ENCODE results near the gene PSMD3. TPM values are rescaled to one million over a fixed set of nuclear protein-coding genes. Genes with fewer than 3 reads are reported as not detected.

PSMD3 gene
- total and polyA plus RNA-seq, 9 of the 15 experiments (the other 6 are each of a cell fraction or from before 2014, with no cell fraction given), result 2.0 to 251 (median 135) TPM

DNA sequence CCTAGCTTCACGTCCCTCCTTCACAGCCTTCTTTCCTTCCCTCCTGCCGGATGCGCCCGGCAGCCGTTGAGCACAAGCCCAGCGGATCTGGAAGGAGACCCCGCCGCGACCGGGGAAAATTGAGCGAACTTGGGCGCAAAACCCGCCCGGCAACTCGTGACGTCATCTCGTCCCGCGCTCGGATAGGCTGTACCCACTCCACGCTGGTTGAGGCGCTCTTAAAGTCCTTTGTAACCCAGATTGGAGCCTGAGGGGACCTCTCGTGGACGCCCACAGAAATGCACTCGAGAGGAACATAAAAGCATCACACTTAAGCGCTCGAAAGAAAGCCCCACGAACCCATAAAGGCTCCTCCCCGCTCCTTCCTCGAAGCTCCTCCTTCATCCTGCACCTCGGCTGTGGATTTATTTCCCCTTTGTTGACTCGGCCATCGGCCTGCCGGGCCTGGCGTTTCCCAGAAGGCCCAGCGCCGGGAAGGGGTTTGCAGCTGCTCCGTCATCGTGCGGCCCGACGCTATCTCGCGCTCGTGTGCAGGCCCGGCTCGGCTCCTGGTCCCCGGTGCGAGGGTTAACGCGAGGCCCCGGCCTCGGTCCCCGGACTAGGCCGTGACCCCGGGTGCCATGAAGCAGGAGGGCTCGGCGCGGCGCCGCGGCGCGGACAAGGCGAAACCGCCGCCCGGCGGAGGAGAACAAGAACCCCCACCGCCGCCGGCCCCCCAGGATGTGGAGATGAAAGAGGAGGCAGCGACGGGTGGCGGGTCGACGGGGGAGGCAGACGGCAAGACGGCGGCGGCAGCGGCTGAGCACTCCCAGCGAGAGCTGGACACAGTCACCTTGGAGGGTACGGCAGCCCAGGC, at the start of gene PSMD3 (continued):
- TF ChIP-seq, protein P1, sequence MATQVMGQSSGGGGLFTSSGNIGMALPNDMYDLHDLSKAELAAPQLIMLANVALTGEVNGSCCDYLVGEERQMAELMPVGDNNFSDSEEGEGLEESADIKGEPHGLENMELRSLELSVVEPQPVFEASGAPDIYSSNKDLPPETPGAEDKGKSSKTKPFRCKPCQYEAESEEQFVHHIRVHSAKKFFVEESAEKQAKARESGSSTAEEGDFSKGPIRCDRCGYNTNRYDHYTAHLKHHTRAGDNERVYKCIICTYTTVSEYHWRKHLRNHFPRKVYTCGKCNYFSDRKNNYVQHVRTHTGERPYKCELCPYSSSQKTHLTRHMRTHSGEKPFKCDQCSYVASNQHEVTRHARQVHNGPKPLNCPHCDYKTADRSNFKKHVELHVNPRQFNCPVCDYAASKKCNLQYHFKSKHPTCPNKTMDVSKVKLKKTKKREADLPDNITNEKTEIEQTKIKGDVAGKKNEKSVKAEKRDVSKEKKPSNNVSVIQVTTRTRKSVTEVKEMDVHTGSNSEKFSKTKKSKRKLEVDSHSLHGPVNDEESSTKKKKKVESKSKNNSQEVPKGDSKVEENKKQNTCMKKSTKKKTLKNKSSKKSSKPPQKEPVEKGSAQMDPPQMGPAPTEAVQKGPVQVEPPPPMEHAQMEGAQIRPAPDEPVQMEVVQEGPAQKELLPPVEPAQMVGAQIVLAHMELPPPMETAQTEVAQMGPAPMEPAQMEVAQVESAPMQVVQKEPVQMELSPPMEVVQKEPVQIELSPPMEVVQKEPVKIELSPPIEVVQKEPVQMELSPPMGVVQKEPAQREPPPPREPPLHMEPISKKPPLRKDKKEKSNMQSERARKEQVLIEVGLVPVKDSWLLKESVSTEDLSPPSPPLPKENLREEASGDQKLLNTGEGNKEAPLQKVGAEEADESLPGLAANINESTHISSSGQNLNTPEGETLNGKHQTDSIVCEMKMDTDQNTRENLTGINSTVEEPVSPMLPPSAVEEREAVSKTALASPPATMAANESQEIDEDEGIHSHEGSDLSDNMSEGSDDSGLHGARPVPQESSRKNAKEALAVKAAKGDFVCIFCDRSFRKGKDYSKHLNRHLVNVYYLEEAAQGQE (IDR thresholded peaks at IDR 0.05; ENCODE audit: borderline replicate concordance), result peak; percentile 99
- TF ChIP-seq, protein P1 (CRISPR knock-in tag; IDR thresholded peaks at IDR 0.05; ENCODE audit: low read depth), result no peak
- TF ChIP-seq, protein P2, sequence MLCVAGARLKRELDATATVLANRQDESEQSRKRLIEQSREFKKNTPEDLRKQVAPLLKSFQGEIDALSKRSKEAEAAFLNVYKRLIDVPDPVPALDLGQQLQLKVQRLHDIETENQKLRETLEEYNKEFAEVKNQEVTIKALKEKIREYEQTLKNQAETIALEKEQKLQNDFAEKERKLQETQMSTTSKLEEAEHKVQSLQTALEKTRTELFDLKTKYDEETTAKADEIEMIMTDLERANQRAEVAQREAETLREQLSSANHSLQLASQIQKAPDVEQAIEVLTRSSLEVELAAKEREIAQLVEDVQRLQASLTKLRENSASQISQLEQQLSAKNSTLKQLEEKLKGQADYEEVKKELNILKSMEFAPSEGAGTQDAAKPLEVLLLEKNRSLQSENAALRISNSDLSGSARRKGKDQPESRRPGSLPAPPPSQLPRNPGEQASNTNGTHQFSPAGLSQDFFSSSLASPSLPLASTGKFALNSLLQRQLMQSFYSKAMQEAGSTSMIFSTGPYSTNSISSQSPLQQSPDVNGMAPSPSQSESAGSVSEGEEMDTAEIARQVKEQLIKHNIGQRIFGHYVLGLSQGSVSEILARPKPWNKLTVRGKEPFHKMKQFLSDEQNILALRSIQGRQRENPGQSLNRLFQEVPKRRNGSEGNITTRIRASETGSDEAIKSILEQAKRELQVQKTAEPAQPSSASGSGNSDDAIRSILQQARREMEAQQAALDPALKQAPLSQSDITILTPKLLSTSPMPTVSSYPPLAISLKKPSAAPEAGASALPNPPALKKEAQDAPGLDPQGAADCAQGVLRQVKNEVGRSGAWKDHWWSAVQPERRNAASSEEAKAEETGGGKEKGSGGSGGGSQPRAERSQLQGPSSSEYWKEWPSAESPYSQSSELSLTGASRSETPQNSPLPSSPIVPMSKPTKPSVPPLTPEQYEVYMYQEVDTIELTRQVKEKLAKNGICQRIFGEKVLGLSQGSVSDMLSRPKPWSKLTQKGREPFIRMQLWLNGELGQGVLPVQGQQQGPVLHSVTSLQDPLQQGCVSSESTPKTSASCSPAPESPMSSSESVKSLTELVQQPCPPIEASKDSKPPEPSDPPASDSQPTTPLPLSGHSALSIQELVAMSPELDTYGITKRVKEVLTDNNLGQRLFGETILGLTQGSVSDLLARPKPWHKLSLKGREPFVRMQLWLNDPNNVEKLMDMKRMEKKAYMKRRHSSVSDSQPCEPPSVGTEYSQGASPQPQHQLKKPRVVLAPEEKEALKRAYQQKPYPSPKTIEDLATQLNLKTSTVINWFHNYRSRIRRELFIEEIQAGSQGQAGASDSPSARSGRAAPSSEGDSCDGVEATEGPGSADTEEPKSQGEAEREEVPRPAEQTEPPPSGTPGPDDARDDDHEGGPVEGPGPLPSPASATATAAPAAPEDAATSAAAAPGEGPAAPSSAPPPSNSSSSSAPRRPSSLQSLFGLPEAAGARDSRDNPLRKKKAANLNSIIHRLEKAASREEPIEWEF (CRISPR knock-in tag; IDR thresholded peaks at IDR 0.05), result no peak
- TF ChIP-seq, protein P3, sequence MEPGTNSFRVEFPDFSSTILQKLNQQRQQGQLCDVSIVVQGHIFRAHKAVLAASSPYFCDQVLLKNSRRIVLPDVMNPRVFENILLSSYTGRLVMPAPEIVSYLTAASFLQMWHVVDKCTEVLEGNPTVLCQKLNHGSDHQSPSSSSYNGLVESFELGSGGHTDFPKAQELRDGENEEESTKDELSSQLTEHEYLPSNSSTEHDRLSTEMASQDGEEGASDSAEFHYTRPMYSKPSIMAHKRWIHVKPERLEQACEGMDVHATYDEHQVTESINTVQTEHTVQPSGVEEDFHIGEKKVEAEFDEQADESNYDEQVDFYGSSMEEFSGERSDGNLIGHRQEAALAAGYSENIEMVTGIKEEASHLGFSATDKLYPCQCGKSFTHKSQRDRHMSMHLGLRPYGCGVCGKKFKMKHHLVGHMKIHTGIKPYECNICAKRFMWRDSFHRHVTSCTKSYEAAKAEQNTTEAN (CRISPR knock-in tag; IDR thresholded peaks at IDR 0.05), result 0 out of 2 replicates have a peak, but pooled peaks have one; percentile 30
- TF ChIP-seq, protein P4, sequence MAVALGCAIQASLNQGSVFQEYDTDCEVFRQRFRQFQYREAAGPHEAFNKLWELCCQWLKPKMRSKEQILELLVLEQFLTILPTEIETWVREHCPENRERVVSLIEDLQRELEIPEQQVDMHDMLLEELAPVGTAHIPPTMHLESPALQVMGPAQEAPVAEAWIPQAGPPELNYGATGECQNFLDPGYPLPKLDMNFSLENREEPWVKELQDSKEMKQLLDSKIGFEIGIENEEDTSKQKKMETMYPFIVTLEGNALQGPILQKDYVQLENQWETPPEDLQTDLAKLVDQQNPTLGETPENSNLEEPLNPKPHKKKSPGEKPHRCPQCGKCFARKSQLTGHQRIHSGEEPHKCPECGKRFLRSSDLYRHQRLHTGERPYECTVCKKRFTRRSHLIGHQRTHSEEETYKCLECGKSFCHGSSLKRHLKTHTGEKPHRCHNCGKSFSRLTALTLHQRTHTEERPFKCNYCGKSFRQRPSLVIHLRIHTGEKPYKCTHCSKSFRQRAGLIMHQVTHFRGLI (CRISPR knock-in tag; IDR thresholded peaks at IDR 0.05), result 0 out of 2 replicates have a peak, but pooled peaks have one; percentile 23
- TF ChIP-seq ESRRB (CRISPR knock-in tag; IDR thresholded peaks at IDR 0.05; ENCODE audit: borderline replicate concordance) (no peak), NRF1 (conservative IDR thresholded peaks at IDR 0.05 in 1 of 2, IDR thresholded peaks at IDR 0.05 in 1 of 2) (peak; percentile 39 to 61; a peak in 3 of 4 replicates)

Data from K562 (cell line).